Stimulated activated CD8-positive, alpha-beta memory T cell treated with anti-CD3 and anti-CD28 coated beads, Interleukin-12 subunit alpha, Interleukin-12 subunit beta, amount 100 ng/mL, for 4 hours (primary cell): ENCODE data around the gene SLPI.

Source experiments
- DNase-seq: peaks from one replicate; pipeline ENCODE4 v3.0.0-alpha.2; 2020; ENCODE audit warnings: low read depth

SLPI gene

GRCh38 chr20:45269754-45270270 is 15.4 kb upstream of the SLPI start:
- no peak for DNase-seq

- DNase-seq: no peak
Measured at GRCh38 chr20:45269056-45269455, 14.7 kb upstream of the SLPI start.

- no peak for DNase-seq
Measured at GRCh38 chr20:45268531-45268930, 14.2 kb upstream of the SLPI start.

- no peak for DNase-seq
Measured at GRCh38 chr20:45266977-45267376, 12.6 kb upstream of the SLPI start.

GRCh38 chr20:45263556-45264266 is 9.3 kb upstream of the SLPI start:
- no peak for DNase-seq

- no peak for DNase-seq
Measured at GRCh38 chr20:45258664-45259063, 4.3 kb upstream of the SLPI start.

- no peak for DNase-seq
Measured at GRCh38 chr20:45258259-45258658, 3.9 kb upstream of the SLPI start.

GRCh38 chr20:45257711-45258110 is 3.3 kb upstream of the SLPI start:
- no peak for DNase-seq

GRCh38 chr20:45257161-45257560 is 2.8 kb upstream of the SLPI start:
- DNase-seq: no peak

GRCh38 chr20:45253261-45253660 is 1.1 kb downstream of the SLPI start:
- no peak for DNase-seq

- DNase-seq: no peak
Measured at GRCh38 chr20:45251884-45252560, 2.3 kb downstream of the SLPI start.

GRCh38 chr20:45248609-45249008 is 5.8 kb downstream of the SLPI start:
- DNase-seq: no peak

- no peak for DNase-seq
Measured at GRCh38 chr20:45247865-45248264, 6.5 kb downstream of the SLPI start.

GRCh38 chr20:45246109-45246508 is 8.3 kb downstream of the SLPI start:
- DNase-seq: no peak

- no peak for DNase-seq
Measured at GRCh38 chr20:45238139-45238538, 16.2 kb downstream of the SLPI start.

- DNase-seq: no peak
Measured at GRCh38 chr20:45235995-45236394, 18.4 kb downstream of the SLPI start.

- no peak for DNase-seq
Measured at GRCh38 chr20:45230631-45231030, 23.7 kb downstream of the SLPI start.

GRCh38 chr20:45229264-45230056 is 24.9 kb downstream of the SLPI start:
- no peak for DNase-seq

- DNase-seq: no peak
Measured at GRCh38 chr20:45226287-45226686, 28.1 kb downstream of the SLPI start.

- DNase-seq: no peak
Measured at GRCh38 chr20:45223136-45223535, 31.2 kb downstream of the SLPI start.

- DNase-seq: no peak
Measured at GRCh38 chr20:45221076-45221475, 33.3 kb downstream of the SLPI start, which contains the start of gene SEMG2. Gene SEMG2, plus strand, starts transcription at chr20:45221373. Its CDS starts 17 bp downstream, at chr20:45221390.

- no peak for DNase-seq
Measured at GRCh38 chr20:45218636-45219035, 35.7 kb downstream of the SLPI start.

- DNase-seq: no peak
Measured at GRCh38 chr20:45218124-45218523, 36.2 kb downstream of the SLPI start.
